ENCODE measurements around the gene ATP2C2. TPM values are rescaled to one million over a fixed set of nuclear protein-coding genes. Genes with fewer than 3 reads are reported as not detected.

The ATP2C2 gene
- total RNA-seq, 1 donor from 2014 or later = not detected

DNA sequence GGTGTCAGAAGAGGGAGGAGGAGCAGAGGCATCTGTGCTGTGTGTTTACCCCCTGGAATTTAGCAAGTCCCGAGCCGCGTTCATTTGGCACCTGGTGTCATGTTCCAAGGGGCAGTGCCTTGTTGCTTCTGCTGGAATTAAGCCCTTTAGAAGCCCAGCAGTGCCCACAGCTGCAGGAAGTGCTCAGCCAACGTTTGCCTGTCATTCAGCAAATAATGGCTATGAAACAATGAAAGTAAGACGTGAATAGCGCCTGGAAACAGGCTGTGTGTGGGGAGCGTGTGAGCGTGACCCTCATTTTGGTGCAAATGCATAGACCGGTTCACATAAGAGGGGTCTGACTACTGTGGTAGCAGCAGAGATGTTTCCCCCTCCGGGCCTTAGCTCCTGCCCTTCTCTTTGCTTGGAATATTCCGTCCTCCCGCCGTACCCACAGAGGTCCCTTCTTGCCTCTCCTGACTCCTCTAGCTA lies 5.8 kb upstream of the ATP2C2 start:
- DNase-seq = no peak

DNA sequence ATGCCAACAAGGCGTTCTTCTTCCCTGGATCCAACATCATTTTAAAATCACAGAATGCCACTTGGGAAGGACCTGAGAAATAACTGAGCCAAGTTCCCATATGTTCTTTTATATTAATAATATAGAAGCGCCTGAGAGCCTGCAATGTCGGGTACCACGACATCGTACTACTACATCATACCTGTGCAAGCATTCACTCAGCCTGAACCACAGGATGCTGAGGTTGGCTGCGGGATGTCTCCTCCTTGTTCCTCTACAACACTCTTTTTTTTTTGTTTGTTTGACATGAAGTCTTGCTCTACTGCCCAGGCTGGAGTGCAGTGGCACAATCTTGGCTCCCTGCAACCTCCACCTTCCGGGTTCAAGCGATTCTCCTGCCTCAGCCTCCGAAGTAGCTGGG lies 2.1 kb upstream of the ATP2C2 start:
- intact Hi-C loops (cut with micrococcal nuclease) = no loop called here
- H3K27me3 Mint-ChIP-seq = peaks cover 44% of the 10 kb centered on the region

More for the DNA sequence above, 5.8 kb upstream of the ATP2C2 start:
- H3K27ac Mint-ChIP-seq = no peak overlapping the region
- peaks cover 21% of the 10 kb centered on the region for H3K27me3 Mint-ChIP-seq
- H3K4me3 Mint-ChIP-seq = no peak overlapping the region
- H3K36me3 Mint-ChIP-seq (ENCODE audit: low read depth) = no peaks in the 10 kb centered on the region
- intact Hi-C loops (cut with micrococcal nuclease) = no loop called here
- H3K9me3 Mint-ChIP-seq = peaks cover 7% of the 10 kb centered on the region
- H3K4me1 Mint-ChIP-seq = peaks cover 33% of the 10 kb centered on the region

DNA sequence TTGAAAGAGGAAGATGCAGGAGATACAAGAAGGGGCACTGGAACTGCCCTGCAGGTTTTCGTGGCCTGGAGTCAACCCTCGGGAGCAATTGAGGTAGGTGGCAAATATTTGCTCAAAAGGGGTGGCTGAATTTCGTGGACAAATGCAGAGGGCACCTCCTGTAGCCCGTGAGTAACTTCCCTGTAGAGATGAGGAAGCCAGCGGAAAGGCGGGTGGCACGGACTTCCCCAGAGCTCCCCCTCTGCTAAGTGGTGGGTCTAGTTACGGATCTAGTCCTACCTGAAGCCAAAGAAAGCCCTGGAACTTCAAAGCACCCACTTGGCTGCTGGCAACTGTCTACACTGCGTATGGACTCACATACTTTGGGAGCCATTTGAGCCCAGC lies 1.0 kb upstream of the ATP2C2 start:
- intact Hi-C loops (cut with micrococcal nuclease) = no loop called here
- Mint-ChIP-seq H3K9me3 (no peaks in the 10 kb centered on the region), H3K27ac (no peak overlapping the region), H3K36me3 (ENCODE audit: low read depth) (no peaks in the 10 kb centered on the region), H3K4me1 (peaks cover 15% of the 10 kb centered on the region), H3K27me3 (peaks cover 49% of the 10 kb centered on the region), H3K4me3 (no peak overlapping the region)
- no peak for DNase-seq

More for the DNA sequence above, 2.1 kb upstream of the ATP2C2 start:
- Mint-ChIP-seq H3K4me3 (no peak overlapping the region), H3K4me1 (peaks cover 17% of the 10 kb centered on the region), H3K27ac (no peak overlapping the region), H3K36me3 (ENCODE audit: low read depth) (no peaks in the 10 kb centered on the region), H3K9me3 (no peaks in the 10 kb centered on the region)
- no peak for DNase-seq

DNA sequence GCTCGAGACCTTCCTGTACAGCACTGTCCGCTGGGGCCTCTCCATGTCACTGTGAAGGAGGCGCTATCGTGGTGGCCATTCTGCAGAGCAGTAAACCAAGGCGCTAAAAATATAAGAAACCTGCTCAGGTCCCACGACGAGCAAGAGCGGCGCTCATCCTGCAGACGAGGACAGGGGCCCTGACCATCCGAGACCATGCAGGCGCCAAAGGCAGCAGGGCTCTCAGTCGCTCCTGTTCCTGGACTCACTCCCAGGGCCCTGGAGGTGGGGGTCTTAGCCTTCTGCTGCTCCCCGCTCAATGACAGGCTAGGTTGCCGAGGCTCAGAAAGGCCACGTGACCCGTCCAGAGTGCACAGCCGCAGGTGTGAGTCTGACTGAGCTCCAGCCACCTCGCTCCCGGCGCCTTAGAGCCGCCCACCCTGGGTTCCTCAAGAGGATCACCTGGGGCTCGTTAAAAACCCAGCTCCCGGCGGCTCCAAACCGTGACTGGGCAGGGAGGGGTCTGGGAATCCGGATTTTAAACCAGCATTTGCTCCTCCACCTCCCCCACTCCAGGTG lies 509 bp upstream of the ATP2C2 start:
- no peaks in the 10 kb centered on the region for H3K9me3 Mint-ChIP-seq
- H3K27ac Mint-ChIP-seq = no peak overlapping the region
- intact Hi-C loops (cut with micrococcal nuclease) = no loop called here
- DNase-seq = no peak
- H3K4me1 Mint-ChIP-seq = peaks cover 13% of the 10 kb centered on the region
- no peak overlapping the region for H3K4me3 Mint-ChIP-seq
- H3K36me3 Mint-ChIP-seq (ENCODE audit: low read depth) = no peaks in the 10 kb centered on the region
- H3K27me3 Mint-ChIP-seq = peaks cover 49% of the 10 kb centered on the region

DNA sequence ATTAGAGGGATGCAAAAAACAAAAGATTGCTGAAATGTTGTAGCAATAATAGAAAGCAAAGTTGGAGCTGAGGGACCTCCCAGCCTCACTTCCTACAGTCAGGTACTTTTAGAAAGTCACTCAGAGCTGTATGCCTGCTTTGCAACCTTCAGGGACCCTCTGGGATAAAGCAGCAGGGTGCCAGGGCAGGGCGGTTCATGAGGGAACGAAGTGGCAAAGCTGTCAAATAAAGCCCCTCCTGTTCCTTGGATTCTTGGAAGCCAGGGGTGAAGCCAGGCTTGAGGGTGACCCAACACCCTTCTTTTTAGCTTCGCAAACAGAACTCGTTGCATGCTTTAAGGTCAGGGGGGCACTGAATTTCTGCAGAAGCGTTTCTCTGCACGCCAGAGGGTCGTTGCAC lies 767 bp downstream of the ATP2C2 start:
- Mint-ChIP-seq H3K27me3 (peaks cover 49% of the 10 kb centered on the region), H3K4me3 (no peak overlapping the region), H3K4me1 (peaks cover 13% of the 10 kb centered on the region), H3K9me3 (no peaks in the 10 kb centered on the region), H3K27ac (no peak overlapping the region), H3K36me3 (ENCODE audit: low read depth) (no peaks in the 10 kb centered on the region)
- DNase-seq = no peak
- intact Hi-C loops (cut with micrococcal nuclease) = no loop called here

DNA sequence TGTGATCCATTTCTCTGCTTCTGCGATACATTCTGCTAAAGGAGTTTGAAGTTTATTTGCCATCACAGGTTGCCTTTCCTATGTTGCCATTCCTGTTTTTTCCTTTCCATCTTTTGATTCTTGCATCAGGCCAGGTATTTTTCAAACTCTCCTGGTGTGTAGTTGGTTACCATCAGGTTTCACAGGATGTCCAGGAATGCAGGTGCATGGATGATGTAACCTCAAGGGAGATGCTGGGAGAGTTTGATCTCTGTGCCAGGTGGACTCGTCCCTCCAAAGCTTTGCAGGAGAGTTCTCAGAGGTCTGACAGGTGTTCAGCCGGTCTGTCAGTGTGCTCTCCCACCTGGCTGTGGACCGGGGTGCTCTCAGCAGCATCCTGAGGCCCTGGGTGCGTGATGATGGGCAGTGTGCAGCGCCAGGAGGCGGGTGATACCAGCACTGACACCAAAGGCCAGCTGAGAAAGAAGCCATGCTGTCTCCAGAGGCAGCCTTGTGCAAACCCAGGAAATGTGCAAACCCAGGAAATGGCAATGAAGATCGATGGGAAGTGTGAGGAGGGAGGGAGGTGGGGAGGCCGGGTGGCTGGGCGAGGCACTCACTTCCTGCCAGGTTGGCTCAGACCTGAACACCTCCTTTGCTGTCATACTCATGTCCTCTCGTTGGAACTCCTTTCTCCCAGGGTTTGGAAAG lies 1.7 kb downstream of the ATP2C2 start:
- Mint-ChIP-seq H3K4me1 (peaks cover 13% of the 10 kb centered on the region), H3K4me3 (no peak overlapping the region), H3K27ac (no peak overlapping the region), H3K27me3 (peaks cover 46% of the 10 kb centered on the region), H3K9me3 (no peaks in the 10 kb centered on the region), H3K36me3 (ENCODE audit: low read depth) (no peaks in the 10 kb centered on the region)
- DNase-seq = no peak
- intact Hi-C loops (cut with micrococcal nuclease) = no loop called here

DNA sequence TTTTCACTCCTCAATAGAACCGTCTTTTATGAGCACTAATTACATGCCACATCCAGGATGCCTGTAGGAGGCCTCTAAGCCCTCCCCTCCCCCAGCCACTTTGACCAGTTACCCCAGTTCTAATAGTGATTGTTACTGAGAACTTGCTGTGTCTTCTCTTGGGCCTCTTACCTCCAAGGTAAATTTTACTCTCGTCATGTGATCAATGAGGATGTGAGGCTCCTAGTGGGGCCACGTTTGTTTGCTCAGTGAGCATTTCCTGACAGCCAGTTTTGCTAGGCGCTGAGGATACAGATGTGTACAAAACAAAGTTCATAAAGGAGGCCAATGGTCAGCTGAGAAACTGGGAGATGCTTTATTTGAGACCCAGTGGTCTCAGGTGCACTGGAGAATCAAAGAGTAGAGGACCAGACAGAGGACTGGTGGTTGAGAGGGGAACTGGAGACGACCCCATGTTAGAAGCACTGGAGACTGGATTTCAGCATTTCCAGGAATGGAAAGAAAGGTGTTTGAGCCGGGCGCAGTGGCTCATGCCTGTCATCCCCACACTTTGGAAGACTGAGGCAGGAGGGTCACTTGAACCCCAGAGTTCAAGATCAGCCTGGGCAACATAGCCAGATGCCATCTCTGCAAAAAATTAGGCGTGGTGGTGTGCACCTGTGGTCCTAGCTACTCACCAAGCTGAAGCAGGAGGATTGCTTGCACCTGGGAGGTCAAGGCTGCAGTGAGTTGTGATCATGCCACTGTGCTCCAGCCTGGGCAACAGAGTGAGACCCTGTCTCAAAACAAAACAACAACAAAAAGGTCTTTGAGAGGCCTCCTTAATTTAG lies 2.6 kb downstream of the ATP2C2 start:
- Mint-ChIP-seq H3K4me3 (no peak overlapping the region), H3K27me3 (peaks cover 49% of the 10 kb centered on the region), H3K36me3 (ENCODE audit: low read depth) (no peaks in the 10 kb centered on the region), H3K27ac (no peak overlapping the region), H3K4me1 (peaks cover 13% of the 10 kb centered on the region), H3K9me3 (no peaks in the 10 kb centered on the region)
- DNase-seq = no peak
- intact Hi-C loops (cut with micrococcal nuclease) = no loop called here

DNA sequence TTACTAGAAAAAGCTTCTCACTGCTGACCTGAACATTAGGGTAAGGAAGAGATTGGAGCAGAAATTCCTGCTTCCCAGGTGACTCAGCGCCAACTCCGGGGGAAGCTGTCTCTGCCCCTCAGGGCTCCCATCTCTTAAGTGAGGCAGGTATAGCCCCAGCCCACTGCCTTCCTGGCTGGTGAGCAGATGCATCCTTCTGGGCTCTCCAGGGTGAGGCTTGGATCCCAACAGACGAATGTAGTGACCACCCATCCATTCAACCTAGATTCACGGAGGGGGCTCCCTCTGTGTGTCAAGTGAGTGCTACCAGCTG lies 3.2 kb downstream of the ATP2C2 start:
- no peak overlapping the region for H3K4me3 Mint-ChIP-seq
- no peaks in the 10 kb centered on the region for H3K36me3 Mint-ChIP-seq (ENCODE audit: low read depth)
- intact Hi-C loops (cut with micrococcal nuclease) = no loop called here
- H3K27ac Mint-ChIP-seq = no peak overlapping the region
- DNase-seq = no peak
- H3K9me3 Mint-ChIP-seq = no peaks in the 10 kb centered on the region
- H3K4me1 Mint-ChIP-seq = peaks cover 13% of the 10 kb centered on the region
- H3K27me3 Mint-ChIP-seq = peaks cover 45% of the 10 kb centered on the region

DNA sequence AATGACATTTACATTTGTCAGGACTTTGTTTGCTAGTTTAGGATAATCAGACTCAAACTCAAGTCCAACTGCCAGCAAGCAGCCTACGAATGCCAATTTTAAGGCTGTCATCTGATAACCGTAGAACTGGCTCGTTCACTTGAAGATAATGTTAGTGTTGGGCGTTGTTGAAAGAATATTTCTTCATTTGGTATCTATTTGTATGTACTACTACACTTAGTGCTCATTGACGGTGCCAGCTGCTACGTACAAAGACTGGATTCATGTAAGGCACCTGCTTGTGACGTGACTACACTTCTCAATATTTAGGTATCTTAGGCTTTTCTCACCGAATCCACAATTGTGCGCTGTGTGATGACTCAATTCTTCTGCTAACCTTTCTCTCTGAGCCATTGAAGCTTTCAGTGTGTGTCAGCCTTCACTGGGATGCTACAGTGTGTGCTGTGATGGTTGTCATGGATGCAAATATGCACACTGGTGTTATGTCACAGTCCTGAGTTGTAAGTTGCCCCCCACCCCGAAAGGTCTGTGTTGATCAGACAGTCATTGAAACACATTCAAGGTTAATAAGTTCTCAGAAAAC lies 5.7 kb downstream of the ATP2C2 start:
- no peaks in the 10 kb centered on the region for H3K36me3 Mint-ChIP-seq (ENCODE audit: low read depth)
- intact Hi-C loops (cut with micrococcal nuclease) = no loop called here
- H3K27ac Mint-ChIP-seq = no peak overlapping the region
- no peaks in the 10 kb centered on the region for H3K9me3 Mint-ChIP-seq
- H3K4me3 Mint-ChIP-seq = no peak overlapping the region
- peaks cover 8% of the 10 kb centered on the region for H3K4me1 Mint-ChIP-seq
- peaks cover 25% of the 10 kb centered on the region for H3K27me3 Mint-ChIP-seq
- no peak for DNase-seq

DNA sequence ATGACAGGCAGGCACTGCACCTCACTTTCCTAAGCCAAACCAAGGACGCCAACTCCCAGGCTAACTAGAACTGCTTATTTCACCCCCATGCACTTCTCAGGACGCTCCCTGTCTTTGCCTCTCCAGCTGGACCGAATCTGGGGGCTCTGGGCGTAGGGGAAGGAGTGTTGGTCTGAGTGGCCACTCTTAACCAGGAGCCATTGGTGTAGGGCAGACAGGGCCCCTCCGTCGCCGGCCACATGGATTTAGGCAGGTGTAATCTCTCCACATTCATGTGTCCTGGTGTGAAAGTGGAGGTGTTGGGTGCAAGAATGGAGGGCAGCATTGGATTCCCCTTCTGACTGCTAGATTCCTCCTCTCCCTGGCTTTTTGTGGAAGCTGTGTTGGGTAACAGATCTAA lies 9.8 kb downstream of the ATP2C2 start:
- no peaks in the 10 kb centered on the region for H3K36me3 Mint-ChIP-seq (ENCODE audit: low read depth)
- intact Hi-C loops (cut with micrococcal nuclease) = no loop called here
- H3K9me3 Mint-ChIP-seq = no peaks in the 10 kb centered on the region
- H3K27me3 Mint-ChIP-seq = peaks cover 17% of the 10 kb centered on the region
- DNase-seq = no peak
- no peak overlapping the region for H3K27ac Mint-ChIP-seq
- H3K4me1 Mint-ChIP-seq = peaks cover 4% of the 10 kb centered on the region
- H3K4me3 Mint-ChIP-seq = no peak overlapping the region

DNA sequence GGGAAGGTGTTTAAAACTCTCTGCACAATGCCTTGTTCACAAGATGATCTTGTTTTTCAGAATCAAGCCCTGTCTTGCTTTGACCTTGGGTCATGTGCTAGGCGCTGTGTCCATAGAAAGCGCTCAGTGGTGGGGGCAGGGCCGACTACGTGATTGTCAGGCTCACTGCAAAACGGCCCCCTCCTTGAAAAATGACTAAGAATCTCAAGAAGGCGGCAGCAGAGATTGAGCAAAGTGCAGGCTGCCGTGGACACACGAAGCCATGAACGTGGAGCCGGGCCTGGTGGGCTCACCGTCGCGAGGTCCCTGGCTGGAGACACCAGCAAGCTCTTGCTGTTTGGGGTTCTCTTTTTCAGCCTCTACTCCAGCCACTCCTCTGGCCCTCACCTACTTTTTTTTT lies 10.2 kb downstream of the ATP2C2 start:
- DNase-seq = no peak
- no peaks in the 10 kb centered on the region for H3K36me3 Mint-ChIP-seq (ENCODE audit: low read depth)
- H3K4me3 Mint-ChIP-seq = no peak overlapping the region
- H3K27ac Mint-ChIP-seq = no peak overlapping the region
- no peaks in the 10 kb centered on the region for H3K9me3 Mint-ChIP-seq
- peaks cover 4% of the 10 kb centered on the region for H3K4me1 Mint-ChIP-seq
- intact Hi-C loops (cut with micrococcal nuclease) = no loop called here
- peaks cover 17% of the 10 kb centered on the region for H3K27me3 Mint-ChIP-seq

DNA sequence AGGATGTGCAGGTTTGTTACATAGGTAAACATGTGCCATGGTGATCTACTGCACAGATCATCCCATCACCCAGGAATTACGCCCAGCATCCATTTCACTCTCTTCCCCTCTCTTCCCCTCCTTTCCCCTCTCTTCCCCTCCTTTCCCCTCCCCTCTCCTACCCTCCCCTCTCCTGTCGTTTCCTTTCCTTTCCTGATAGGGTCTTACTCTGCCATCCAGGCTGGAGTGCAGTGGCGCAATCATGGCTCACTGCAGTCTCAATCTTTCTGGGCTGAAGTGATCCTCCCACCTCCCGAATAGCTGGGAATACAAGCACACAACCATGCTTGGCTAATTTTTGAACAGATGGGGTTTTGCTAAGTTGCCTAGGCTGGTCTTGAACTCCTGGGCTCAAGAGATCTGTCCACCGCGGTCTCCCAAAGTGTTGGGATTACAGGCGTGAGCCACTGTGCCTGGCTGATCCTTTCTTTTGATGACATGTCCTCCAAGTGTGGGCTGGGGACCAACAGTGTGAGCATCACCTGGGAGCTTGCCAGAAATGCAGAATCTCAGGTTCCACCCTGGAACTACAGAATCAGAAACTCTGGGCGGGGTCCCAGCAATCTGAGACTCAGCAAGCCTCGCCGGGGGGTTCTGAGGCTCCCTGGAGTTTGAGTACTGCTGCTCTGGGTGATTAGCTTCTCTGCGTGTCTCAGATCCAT lies 10.8 kb downstream of the ATP2C2 start:
- H3K9me3 Mint-ChIP-seq = no peaks in the 10 kb centered on the region
- H3K4me1 Mint-ChIP-seq = peaks cover 4% of the 10 kb centered on the region
- peaks cover 17% of the 10 kb centered on the region for H3K27me3 Mint-ChIP-seq
- no peaks in the 10 kb centered on the region for H3K36me3 Mint-ChIP-seq (ENCODE audit: low read depth)
- no peak overlapping the region for H3K27ac Mint-ChIP-seq
- H3K4me3 Mint-ChIP-seq = no peak overlapping the region
- DNase-seq = no peak
- intact Hi-C loops (cut with micrococcal nuclease) = no loop called here

DNA sequence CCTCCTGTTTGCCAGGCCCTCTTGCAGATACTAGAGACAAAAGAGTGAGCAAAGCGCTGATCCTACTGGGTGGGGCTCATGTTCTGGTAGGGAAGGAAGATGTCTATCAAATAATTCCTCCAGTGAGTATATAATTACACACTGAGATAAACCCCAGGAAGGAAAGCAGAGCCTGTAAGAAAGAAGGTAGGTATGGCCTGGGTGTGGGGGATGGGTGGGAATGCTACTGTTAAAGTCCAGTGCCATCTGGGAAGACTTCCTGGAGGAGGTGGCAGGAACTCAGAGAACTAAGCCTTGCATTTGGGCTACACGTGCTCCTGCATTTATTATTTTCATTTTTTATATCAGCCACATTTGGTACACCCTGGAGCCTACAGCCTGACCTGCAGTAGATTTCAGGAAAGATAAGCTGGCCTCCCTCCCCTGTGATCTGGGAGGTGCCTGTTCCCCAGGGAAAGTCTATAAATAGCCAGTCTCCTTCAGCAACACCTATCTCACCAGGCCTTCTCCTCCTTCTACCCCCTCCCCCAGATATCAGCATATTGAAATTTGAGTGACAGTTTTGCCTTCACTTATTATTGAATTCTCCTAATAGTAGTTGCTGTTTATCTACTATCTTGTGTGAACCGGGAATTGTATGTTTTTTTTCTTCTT lies 11.5 kb downstream of the ATP2C2 start:
- H3K4me1 Mint-ChIP-seq = peaks cover 4% of the 10 kb centered on the region
- no peak overlapping the region for H3K27ac Mint-ChIP-seq
- H3K9me3 Mint-ChIP-seq = peaks cover under 1% of the 10 kb centered on the region
- intact Hi-C loops (cut with micrococcal nuclease) = no loop called here
- H3K27me3 Mint-ChIP-seq = peaks cover 17% of the 10 kb centered on the region
- no peaks in the 10 kb centered on the region for H3K36me3 Mint-ChIP-seq (ENCODE audit: low read depth)
- no peak for DNase-seq
- H3K4me3 Mint-ChIP-seq = no peak overlapping the region

Measured in activated CD4-positive, alpha-beta T cell treated with anti-CD3 and anti-CD28 coated beads, Interleukin-2, amount 10 ng/mL, durations not matched to agents 24 days and 14 days (primary cell).